Neural progenitor cell (in vitro differentiated cells): ENCODE results near the gene ACOX3.

Experiments used
- CTCF ChIP-seq: fragments of 200-600 bp; sonication (generic); IDR thresholded peaks from 2 replicates; pipeline ENCODE4 v1.5.1; 2017; ENCODE audit warnings: antibody characterized with exemption, mild to moderate bottlenecking
- EZH2 ChIP-seq: fragments of 200-600 bp; sonication (generic); IDR thresholded peaks from 2 replicates; pipeline ENCODE4 v1.6.1; 2017; ENCODE audit warnings: antibody characterized with exemption, mild to moderate bottlenecking, moderate library complexity
- EZH2phosphoT487 ChIP-seq: fragments of 200-600 bp; sonication (generic); IDR thresholded peaks from 2 replicates; pipeline ENCODE4 v1.6.1; 2017; ENCODE audit warnings: antibody characterized with exemption

DNA sequence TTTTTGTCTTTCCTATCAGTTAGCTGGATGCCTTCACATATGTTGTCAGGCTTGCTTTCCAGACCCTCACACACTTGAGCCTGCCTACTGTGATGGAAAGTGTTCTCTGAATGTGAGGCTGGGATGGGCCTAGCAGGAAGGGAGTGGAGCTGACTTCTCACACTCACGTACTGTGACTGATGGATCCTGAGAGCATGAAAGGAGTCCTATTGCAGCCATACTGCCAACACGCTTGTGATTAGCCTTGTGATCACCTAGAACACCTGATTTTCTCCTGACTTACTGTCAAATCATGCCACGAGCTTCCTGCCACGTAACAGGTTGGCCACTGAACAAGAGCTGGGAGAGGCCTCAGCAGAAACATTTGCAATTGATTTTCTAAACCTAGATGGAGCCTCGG, 49.9 kb downstream of the ACOX3 start:
- no peak for TF ChIP-seq CTCF
- TF ChIP-seq EZH2phosphoT487: no peak
- TF ChIP-seq EZH2: no peak
